Sigmoid colon (tissue), 7 donors: ENCODE data around the gene TMC8. TPM values are rescaled to one million over a fixed set of nuclear protein-coding genes. Genes with fewer than 3 reads are reported as not detected.
A peak's percentile ranks its signal among the peaks of the same experiment; 100 is the strongest.

Experiments
- DNase-seq: peaks from one replicate; pipeline ENCODE4 v3.0.0-alpha.2; 2019
- H3K27ac ChIP-seq, 4 donors: fragments of 200-600 bp; sonication (generic); one replicate each; pipeline ENCODE4 v1.5.1; 2016 to 2019; ENCODE audit warnings: mild to moderate bottlenecking in 1 of 4
- H3K27me3 ChIP-seq, 3 donors: fragments of 200-600 bp; sonication (generic); one replicate each; pipeline ENCODE4 v1.5.1; 2019; ENCODE audit warnings: mild to moderate bottlenecking in 1 of 3
- H3K36me3 ChIP-seq, 4 donors: fragments of 200-600 bp; sonication (generic); one replicate each; pipeline ENCODE4 v1.5.1; 2016 to 2019
- H3K4me1 ChIP-seq, 4 donors: fragments of 200-600 bp; sonication (generic); one replicate each; pipeline ENCODE4 v1.5.1; 2017 to 2019
- H3K4me3 ChIP-seq, 4 donors: fragments of 200-600 bp; sonication (generic); one replicate each; pipeline ENCODE4 v1.5.1; 2017 to 2019; ENCODE audit warnings: mild to moderate bottlenecking in 2 of 4, moderate library complexity in 1 of 4
- H3K9me3 ChIP-seq, 4 donors: fragments of 200-600 bp in 3 of 4; sonication (generic) in 3 of 4; one replicate each; pipeline versions ENCODE4 v1.5.1 to v1.6.1; 2013 to 2019
- CTCF ChIP-seq, 4 experiments: fragments of 450-650 bp in 3 of 4; fragments of 200-600 bp in 1 of 4; IDR thresholded peaks; one replicate each; pipeline ENCODE4 v1.5.1; 2016 to 2019; ENCODE audit warnings: antibody characterized with exemption in 4 of 4, mild to moderate bottlenecking in 3 of 4, moderate library complexity in 2 of 4
- EP300 ChIP-seq, 4 donors: sonication (generic); formaldehyde crosslinking; IDR thresholded peaks; one replicate each; pipeline ENCODE4 v1.6.1; 2017; ENCODE audit warnings: antibody characterized with exemption in 4 of 4
- POLR2A ChIP-seq, 2 donors: fragments of 450-650 bp; IDR thresholded peaks; one replicate each; pipeline ENCODE4 v1.6.1; 2016; ENCODE audit warnings: antibody characterized with exemption in 2 of 2, mild to moderate bottlenecking in 2 of 2, moderate library complexity in 2 of 2
- POLR2AphosphoS5 ChIP-seq, 4 donors: sonication (generic); formaldehyde crosslinking; IDR thresholded peaks; one replicate each; pipeline ENCODE4 v1.6.1; 2017; ENCODE audit warnings: antibody characterized with exemption in 4 of 4
- WGBS, 2 donors: extraction: QIAGEN DNeasy Blood & Tissue Kit; methylation state at CpG; one replicate each; pipeline ENCODE4 v1.1.7; 2013; 5-methylcytosine and 5-hydroxymethylcytosine counted together
- intact Hi-C: fragments of 100-400 bp; cut with DNase I; formaldehyde crosslinking; loops from one replicate; pipeline ENCODE4 v1.15.1; 2023
- polyA plus RNA-seq, 3 donors: library from polyadenylated mRNA; stranded (reverse); fragments of 200-250 nt; gene quantifications; one replicate each; pipeline ENCODE4 v1.2.3, GENCODE V29; 2013
- total RNA-seq, 4 donors: library from RNA; depleted of rRNA; stranded (reverse); fragments of >200 nt; gene quantifications; one replicate each; pipeline ENCODE4 v1.1.0, GENCODE V29; 2016
- donor health status: healthy with polysubstance abuse.
- donor health status: Bipolar disorder and iron deficiency.
- donor health status: healthy.

TMC8 gene
- total and polyA plus RNA-seq, 7 donors: 1.8 to 51.7 (median 3.0) TPM

DNA sequence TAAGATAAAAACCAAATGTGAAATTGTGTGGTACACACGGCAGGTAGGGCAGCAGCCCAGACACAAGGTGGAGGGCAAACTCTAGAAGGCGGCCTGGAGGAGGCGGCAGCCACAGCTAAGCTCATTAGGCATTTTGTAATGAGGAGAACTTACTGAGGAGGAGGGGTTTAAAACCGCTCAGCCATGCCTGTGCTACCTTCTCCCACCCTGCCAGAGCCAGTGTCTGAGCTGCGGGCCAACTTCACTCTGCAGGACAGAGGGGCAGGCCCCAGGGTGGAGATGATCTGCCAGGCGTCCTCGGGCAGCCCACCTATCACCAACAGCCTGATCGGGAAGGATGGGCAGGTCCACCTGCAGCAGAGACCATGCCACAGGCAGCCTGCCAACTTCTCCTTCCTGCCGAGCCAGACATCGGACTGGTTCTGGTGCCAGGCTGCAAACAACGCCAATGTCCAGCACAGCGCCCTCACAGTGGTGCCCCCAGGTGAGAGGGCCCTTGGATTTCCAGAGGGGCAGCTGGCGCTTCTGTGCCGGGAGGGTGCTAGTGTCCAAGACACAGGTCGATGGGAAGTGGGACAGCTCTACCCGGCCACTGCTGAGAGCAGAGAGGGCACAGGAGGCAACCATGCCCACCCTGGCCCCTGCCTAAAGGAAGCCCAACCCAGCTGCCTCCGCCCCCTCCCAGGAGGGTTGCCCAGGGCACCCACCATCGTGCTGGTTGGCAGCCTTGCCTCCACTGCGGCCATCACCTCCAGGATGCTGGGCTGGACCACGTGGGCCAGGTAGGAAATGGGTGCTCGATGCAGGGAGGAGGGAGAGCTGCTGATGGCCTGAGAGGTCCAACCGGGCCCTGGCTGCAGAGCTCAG is 33.5 kb downstream of the TMC8 start:
- DNase-seq: no peak
- Histone ChIP-seq H3K4me1 (peaks cover 0 to 12% (median 10%) of the 10 kb centered on the region in 4 donors), H3K27me3 (no peaks in the 10 kb centered on the region), H3K9me3 (no peaks in the 10 kb centered on the region), H3K27ac (no peak overlapping the region), H3K36me3 (no peaks in the 10 kb centered on the region), H3K4me3 (no peak overlapping the region)
- TF ChIP-seq POLR2A (IDR thresholded peaks at IDR 0.05): no peak
- TF ChIP-seq CTCF (IDR thresholded peaks at IDR 0.05): no peak
- no peak for TF ChIP-seq EP300 (IDR thresholded peaks at IDR 0.05)
- no peak for TF ChIP-seq POLR2AphosphoS5 (IDR thresholded peaks at IDR 0.05)
- intact Hi-C loops: no loop called here
- 63 to 75% methylated on average over 22 of the region's 22 CpGs for WGBS, 2 donors

DNA sequence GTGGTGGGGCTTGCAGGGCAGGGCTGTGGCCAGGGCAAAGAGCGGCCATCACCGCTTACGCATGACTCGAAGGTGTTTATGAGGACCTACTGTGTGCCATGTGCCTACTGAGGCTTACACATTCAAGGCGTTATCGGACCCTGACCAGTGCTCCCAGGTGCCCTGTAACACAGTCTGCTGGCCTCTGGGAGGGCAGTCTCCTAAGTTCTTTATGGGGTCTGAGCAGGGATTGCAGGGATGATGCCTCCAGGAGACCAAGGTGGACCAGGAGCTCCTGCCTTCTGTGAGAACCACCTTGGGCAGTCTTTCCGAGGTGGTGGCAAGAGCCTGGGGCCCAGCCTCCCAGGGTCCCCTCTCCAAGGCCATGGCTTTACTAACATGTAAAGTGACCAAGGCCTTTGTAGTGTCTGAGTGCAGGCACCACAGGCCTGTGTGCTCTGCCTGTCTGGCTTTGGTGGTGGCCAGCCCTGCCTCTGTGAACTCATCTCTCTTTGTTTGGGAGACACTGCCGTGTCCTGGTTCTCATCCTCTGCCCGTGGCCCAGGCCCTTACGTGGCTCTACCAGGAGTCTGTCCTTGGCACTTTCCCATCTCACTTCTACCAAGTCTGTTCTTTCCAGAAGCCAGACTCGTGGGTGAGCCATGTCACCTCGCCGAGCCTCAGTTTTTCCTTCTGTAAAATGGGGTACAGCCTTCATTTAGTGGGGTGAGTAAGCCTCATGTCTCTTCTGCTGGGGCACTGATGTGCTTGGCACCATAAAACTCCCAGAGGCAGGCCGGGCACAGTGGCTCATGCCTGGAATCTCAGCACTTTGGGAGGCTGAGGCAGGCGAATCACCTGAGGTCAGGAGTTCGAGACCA is 34.4 kb downstream of the TMC8 start:
- no peak overlapping the region for H3K27ac ChIP-seq
- TF ChIP-seq CTCF (IDR thresholded peaks at IDR 0.05) (no peak), EP300 (IDR thresholded peaks at IDR 0.05) (no peak), POLR2AphosphoS5 (IDR thresholded peaks at IDR 0.05) (no peak), POLR2A (IDR thresholded peaks at IDR 0.05) (no peak)
- H3K4me3 ChIP-seq: no peak overlapping the region
- WGBS, 2 donors: 92 to 94% methylated on average over 16 of the region's 16 CpGs
- H3K4me1 ChIP-seq: peaks cover 0 to 20% (median 17%) of the 10 kb centered on the region in 4 donors
- DNase-seq: no peak
- intact Hi-C loops: no loop called here
- H3K9me3 ChIP-seq: no peaks in the 10 kb centered on the region
- no peaks in the 10 kb centered on the region for H3K27me3 ChIP-seq
- H3K36me3 ChIP-seq: no peaks in the 10 kb centered on the region

GRCh38 chr17:78166416-78166815 is 35.8 kb downstream of the TMC8 start:
- no peaks in the 10 kb centered on the region for H3K9me3 ChIP-seq
- H3K4me1 ChIP-seq: peaks cover 0 to 21% (median 17%) of the 10 kb centered on the region in 4 donors
- WGBS, 2 donors: 21 to 53% methylated on average over 6 of the region's 6 CpGs
- H3K36me3 ChIP-seq: no peaks in the 10 kb centered on the region
- intact Hi-C loops: no loop called here
- no peak overlapping the region for H3K27ac ChIP-seq
- no peak overlapping the region for H3K4me3 ChIP-seq
- TF ChIP-seq CTCF (IDR thresholded peaks at IDR 0.05): no peak
- TF ChIP-seq POLR2A (IDR thresholded peaks at IDR 0.05): no peak
- no peak for TF ChIP-seq POLR2AphosphoS5 (IDR thresholded peaks at IDR 0.05)
- TF ChIP-seq EP300 (IDR thresholded peaks at IDR 0.05): no peak
- no peak for DNase-seq
- H3K27me3 ChIP-seq: no peaks in the 10 kb centered on the region

DNA sequence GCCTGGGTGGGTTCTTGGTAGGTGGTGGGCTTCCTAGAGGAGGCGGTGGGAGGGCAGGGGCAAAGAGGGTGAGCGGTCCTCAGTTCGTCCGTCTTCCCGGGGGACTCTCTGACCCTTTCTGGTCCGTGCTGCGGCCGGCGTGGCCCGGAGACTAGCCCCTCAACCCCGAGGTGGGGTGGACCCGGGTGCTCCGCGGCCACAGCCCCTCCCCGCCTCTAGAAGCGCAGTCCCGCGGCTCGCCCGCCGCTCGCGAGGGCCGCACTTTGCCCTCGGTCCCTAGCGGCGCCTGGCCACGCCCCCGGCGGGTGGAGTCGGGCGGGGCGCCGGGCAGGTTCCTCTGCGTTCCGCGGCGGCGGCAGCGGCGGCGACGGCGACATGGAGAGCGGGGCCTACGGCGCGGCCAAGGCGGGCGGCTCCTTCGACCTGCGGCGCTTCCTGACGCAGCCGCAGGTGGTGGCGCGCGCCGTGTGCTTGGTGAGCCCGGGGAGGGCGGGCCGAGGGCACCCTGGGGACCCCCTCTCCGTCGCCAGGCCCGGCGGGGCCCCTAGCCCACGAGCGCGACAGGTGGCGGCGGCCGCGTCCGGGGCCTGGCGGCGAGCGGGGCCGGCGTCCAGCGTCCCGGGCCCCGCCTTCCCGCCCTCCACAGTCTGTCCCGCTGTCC is 37.8 kb downstream of the TMC8 start, which contains the start of gene SYNGR2:
Gene SYNGR2, plus strand, starts transcription at position 340 of the 661 bp plus-strand sequence. Its CDS starts 36 bp downstream, at position 376.
- TF ChIP-seq CTCF (IDR thresholded peaks at IDR 0.05): no peak
- TF ChIP-seq POLR2AphosphoS5 (IDR thresholded peaks at IDR 0.05): peak in 3 of 4 donors; percentile 24 to 76 (median 72)
- peak within 1 kb of the TSS; percentile 75 to 92 (median 76) for H3K27ac ChIP-seq
- peak within 1 kb of the TSS; percentile 52 to 89 (median 70) for H3K4me3 ChIP-seq
- H3K36me3 ChIP-seq: no peaks in the 10 kb centered on the region
- H3K4me1 ChIP-seq: peaks cover 0 to 37% (median 35%) of the 10 kb centered on the region in 4 donors
- peak; percentile 88 for DNase-seq
- intact Hi-C loops: no loop called here
- H3K27me3 ChIP-seq: no peaks in the 10 kb centered on the region
- WGBS, 2 donors: 0 to 1% methylated on average over 84 of the region's 84 CpGs
- H3K9me3 ChIP-seq: no peaks in the 10 kb centered on the region
